Activated T-helper 9 cell treated with anti-CD3 and anti-CD28 coated beads, Interleukin-2, amount 50 U/mL, for 16 hours (primary cell): ENCODE results near the gene FHDC1.

ENCODE experiments used
- DNase-seq: peaks from one replicate; pipeline ENCODE4 v3.0.0-alpha.2; 2020; ENCODE audit warnings: low read depth

The FHDC1 gene

GRCh38 chr4:152936446-152937335 is 568 bp downstream of the FHDC1 start:
- no peak for DNase-seq

DNA sequence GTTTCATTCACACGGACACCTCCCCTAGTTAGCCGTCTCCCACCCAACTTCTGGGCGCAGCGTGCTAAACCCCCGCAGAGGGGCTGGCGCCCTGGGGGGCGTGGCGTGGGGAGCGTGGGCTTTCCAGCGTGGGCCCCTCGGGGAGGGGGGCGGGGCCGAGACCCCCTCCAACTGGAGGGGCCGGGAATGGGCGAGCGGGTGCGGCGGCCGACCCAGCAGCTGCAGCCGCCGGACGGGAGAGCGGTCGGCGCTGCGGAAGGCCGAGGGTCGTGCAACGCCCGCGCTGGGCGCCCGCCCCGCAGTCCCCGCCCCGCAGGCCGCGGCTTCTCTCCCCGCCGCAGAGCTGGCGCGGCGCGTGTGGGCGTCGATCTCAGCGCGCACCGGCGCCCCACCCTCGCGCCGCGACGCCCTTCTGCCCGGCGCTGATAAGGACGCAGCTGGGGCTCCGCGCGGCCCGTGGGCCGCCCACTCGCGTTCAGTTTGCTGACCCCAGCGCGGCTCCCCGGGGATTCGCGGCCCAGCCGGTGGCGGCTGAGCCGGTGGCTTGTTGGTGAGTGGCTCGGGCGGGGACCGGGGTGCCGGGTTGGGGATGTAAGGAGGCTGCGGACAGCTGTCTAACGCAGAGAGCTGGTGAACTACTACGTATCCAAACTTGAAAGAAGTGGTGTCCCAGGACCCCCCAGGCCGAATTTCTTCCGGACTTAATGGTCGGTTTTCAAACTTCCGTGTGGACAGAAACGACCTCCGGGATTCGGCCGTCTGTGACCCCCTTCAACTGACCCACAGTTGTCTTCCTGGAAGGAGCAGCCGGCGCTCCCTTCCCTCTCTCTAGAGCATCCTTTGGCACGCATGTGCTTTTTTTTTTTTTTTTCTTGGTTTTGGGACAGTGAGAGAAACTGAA is 1.5 kb downstream of the FHDC1 start:
- no peak for DNase-seq

- DNase-seq = no peak
Observed at GRCh38 chr4:152938237-152938947, 2.3 kb downstream of the FHDC1 start.

- DNase-seq = no peak
Observed at GRCh38 chr4:152939621-152940020, 3.5 kb downstream of the FHDC1 start.

DNA sequence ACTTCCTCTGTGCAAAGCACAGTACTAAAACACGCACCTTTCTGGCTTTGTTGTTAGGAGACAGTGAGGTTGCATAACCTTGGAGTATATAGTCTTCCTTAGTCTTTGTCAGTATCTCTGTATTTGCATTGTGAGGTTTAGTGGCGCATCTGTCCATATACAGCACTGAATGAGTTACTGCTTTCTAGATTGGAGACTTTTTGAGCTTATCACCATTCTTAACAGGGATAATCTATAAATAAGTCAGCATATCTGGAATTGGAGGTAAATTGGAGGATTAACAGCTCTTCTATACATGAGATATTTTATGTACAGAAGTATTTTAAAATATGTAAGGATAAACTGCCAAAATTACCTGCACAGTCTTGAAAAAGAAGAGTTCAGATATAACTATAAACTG is 4.3 kb downstream of the FHDC1 start:
- DNase-seq = no peak

DNA sequence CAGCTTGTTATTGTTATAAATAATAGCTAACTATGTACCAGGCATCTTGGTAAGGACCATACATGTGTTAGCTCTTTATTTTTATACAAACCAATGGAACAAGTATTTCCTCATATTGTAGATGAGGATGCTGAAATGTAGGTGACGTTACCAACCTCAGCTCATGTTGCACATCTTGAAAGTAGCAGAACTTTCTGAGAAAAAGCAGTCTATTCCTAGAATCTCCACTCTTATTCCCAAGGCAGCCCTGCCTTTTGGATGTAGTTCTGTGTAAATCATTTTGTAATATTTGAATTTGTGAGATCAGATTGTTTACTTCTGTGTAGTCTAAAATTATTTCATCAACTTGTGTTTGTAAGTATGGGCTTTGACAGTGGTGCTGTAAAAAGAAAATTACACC is 5.3 kb downstream of the FHDC1 start:
- no peak for DNase-seq

DNA sequence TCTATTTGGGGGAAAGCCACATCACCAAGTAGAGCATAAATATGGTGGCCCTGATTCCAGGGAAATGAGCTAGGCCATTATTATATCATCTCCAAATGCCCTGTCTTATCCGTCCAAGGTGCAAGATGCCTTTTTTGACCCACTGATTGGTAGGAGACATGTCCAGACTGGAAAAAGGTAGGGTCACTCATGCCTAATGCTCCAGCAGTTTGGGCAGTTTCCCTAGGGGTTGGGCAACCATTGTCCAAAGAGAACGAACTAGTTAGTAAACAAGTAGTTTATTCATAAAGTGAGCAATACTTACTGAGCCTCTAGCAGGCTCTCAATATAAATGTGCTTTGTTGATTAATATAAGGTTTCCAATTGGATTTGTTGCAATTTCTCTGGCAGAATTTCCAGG is 6.2 kb downstream of the FHDC1 start:
- no peak for DNase-seq

- no peak for DNase-seq
Observed at GRCh38 chr4:152943672-152944071, 7.5 kb downstream of the FHDC1 start.

DNA sequence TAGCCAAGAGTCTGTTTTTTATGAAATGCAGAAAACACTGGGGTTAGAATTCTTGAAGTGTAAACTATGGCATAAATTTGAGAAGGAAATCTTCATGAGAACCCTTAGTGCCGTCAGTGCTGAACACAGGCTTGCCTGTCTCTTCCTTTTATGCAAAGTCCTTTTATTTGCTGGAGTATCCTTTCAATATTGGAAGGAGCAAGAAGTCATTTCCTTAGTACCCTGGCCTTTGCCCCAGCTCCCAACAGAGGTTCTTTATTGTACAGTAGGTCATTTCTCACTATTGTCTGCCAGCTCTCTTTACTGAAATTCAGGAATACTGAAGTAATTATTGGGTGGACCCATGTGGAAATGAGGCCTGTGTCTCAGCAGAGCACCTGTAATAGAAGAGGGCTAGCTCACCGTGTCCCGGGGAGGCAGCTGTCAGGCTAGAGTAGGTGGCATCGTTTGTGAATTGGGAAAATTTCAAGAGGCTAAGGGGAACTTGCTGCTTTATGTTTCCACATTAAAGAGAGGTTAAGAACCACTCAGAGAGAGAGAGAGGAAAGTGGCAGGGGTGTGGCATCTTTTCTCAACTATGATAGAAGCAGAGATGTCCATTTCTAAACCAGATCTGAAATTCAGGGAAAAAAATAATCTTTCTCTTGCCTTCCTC is 8.7 kb downstream of the FHDC1 start:
- DNase-seq = no peak

GRCh38 chr4:152945639-152946038 is 9.5 kb downstream of the FHDC1 start:
- DNase-seq = no peak

- DNase-seq = no peak
Observed at GRCh38 chr4:152946446-152946845, 10.3 kb downstream of the FHDC1 start.

DNA sequence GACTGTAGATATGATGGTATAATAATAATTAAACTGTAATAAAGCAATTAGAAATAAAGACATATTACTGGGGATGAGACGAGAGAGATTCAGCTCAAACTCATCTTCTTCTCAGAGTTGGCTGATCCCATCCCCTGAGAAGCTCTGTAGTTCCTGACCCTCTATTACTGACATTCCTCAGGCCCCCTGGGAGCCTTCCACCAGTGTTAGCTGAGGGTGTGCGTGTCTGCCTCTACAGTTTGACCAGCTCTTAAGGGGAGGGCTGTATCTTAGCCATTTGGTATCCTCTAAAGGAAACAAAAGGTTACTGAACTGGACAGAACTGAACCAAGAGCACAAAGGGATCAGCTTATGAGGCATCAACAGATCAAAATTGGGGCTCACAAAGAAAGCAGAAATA is 11.2 kb downstream of the FHDC1 start:
- no peak for DNase-seq

GRCh38 chr4:152949930-152950329 is 13.8 kb downstream of the FHDC1 start:
- no peak for DNase-seq

DNA sequence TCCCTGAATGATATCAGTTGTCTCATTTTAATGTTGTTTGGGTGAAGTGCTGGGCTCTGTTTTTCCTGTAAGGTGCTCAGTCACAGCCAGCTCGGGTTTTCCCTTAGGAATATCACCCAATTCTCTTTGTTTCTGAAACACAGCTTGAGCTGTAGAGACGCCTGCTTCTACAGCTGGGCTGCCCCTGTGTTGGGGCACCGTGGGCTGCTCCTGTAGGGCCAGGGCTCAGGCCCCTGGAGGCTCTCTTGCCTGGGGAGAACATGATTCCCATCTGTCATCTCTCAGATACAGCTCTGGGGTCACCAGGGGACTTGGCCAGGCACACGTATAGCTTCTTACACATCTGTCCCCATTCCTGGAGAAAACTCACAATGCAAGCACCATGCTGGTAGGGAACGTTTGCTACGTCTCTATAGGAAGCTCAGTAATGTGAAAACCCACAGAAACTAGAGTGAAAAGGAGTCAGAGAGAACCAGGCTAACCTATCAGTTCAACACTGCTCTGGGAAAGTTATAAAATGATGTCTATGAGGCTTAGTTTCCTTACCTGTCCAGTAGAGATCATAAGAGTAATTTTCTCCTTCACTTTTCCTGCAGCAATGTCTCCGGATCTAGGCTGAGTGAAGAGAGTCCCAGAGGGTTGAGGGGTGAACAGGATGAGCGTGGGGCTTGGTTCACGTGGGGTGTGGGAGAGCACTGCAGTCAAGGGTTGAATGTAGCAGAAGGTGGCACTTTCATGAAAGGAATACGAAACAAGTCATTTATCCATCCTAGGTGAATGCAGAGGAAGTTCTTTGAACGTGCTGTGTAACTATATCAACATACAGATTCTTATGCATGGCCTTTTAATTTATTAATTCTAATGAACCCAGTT is 14.5 kb downstream of the FHDC1 start:
- no peak for DNase-seq

DNA sequence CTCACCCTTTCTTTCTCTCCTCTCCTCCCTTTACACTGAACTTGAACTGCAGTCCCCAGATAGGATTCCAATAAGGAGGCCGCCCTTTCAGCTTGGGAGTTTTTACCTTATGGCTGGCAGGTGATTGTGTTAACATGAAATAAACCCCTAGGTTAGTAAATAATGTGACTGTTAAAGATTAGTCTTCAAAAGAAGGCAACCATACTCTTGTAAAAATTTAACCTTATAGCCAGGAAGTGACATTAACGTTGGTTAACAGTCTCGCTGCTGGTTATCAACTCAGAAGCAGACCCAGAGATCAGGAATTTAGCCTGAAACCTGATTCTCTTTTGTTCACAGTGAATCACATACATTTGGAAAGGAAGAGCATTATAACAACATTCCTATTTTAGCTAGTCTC is 15.2 kb downstream of the FHDC1 start:
- DNase-seq = no peak

GRCh38 chr4:152953514-152953913 is 17.4 kb downstream of the FHDC1 start:
- no peak for DNase-seq

GRCh38 chr4:152954741-152955140 is 18.6 kb downstream of the FHDC1 start:
- DNase-seq = no peak

DNA sequence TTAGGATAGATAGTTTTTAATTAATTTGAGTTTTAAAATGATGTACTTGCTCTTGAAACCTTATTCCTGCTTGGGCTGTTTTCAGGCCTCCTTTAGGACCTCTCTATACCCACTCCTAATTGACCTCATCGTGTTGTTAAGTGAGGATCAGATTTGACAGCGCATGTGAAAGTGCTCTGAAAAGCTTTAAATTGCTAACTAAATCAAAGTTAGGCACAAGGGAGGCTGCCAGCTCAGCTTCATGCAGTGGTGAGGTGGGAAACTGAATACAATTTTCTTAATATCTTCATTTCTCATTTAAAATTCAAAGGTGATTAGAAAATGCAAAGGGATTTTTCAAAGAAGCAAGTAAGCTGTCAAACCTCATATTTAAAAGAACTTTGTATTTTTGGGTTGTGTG is 20.0 kb downstream of the FHDC1 start:
- DNase-seq = no peak

GRCh38 chr4:152956650-152957436 is 20.7 kb downstream of the FHDC1 start:
- no peak for DNase-seq
